Measurements from ENCODE around the gene TARS2. TPM values are rescaled to one million over a fixed set of nuclear protein-coding genes. Genes with fewer than 3 reads are reported as not detected.

Gene TARS2
- total and polyA plus RNA-seq, 2 experiments from 2014 or later, result 10.1 to 19.2 TPM

GRCh38 chr1:150511551-150511950, 24.3 kb downstream of the TARS2 start:
- Histone ChIP-seq H3K9me3 (ENCODE audit: low read depth) (no peaks in the 10 kb centered on the region), H3K4me2 (no peak overlapping the region), H3K27me3 (no peaks in the 10 kb centered on the region), H4K20me1 (ENCODE audit: insufficient read depth, poor library complexity, severe bottlenecking) (no peaks in the 10 kb centered on the region), H3K27ac (no peak overlapping the region), H3K36me3 (replicated peaks; ENCODE audit: insufficient read depth, low read depth) (no peaks in the 10 kb centered on the region), H3K9me2 (replicated peaks; ENCODE audit: insufficient read depth) (no peaks in the 10 kb centered on the region), H3K4me1 (ENCODE audit: insufficient read depth) (peaks cover 8% of the 10 kb centered on the region), H3K4me3 (no peak overlapping the region), H2AFZ (no peak overlapping the region), H3K79me2 (no peaks in the 10 kb centered on the region)
- 96% methylated on average over 12 of the region's 12 CpGs for WGBS (ENCODE audit: low lambda C conversion rate, missing lambda C conversion rate)
- TF ChIP-seq CTCF (IDR thresholded peaks at IDR 0.05; ENCODE audit: poor library complexity) (no peak), EZH2 (IDR thresholded peaks at IDR 0.05; ENCODE audit: borderline replicate concordance) (no peak), EZH2phosphoT487 (IDR thresholded peaks at IDR 0.05; ENCODE audit: low read depth, severe bottlenecking, unreplicated experiment) (no peak)
- no peak for DNase-seq (ENCODE audit: low spot score)

- WGBS (ENCODE audit: low lambda C conversion rate, missing lambda C conversion rate), result 94% methylated on average over 17 of the region's 17 CpGs
- TF ChIP-seq EZH2 (IDR thresholded peaks at IDR 0.05; ENCODE audit: borderline replicate concordance) (no peak), EZH2phosphoT487 (IDR thresholded peaks at IDR 0.05; ENCODE audit: low read depth, severe bottlenecking, unreplicated experiment) (no peak), CTCF (IDR thresholded peaks at IDR 0.05; ENCODE audit: poor library complexity) (no peak)
- no peak overlapping the region for H2AFZ ChIP-seq
- no peaks in the 10 kb centered on the region for H3K9me2 ChIP-seq (replicated peaks; ENCODE audit: insufficient read depth)
- DNase-seq (ENCODE audit: low spot score), result no peak
- H3K4me3 ChIP-seq, result no peak overlapping the region
- no peaks in the 10 kb centered on the region for H3K36me3 ChIP-seq (replicated peaks; ENCODE audit: insufficient read depth, low read depth)
- no peak overlapping the region for H3K4me2 ChIP-seq
- H4K20me1 ChIP-seq (ENCODE audit: insufficient read depth, poor library complexity, severe bottlenecking), result no peaks in the 10 kb centered on the region
- no peaks in the 10 kb centered on the region for H3K27me3 ChIP-seq
- no peaks in the 10 kb centered on the region for H3K79me2 ChIP-seq
- H3K9me3 ChIP-seq (ENCODE audit: low read depth), result no peaks in the 10 kb centered on the region
- H3K4me1 ChIP-seq (ENCODE audit: insufficient read depth), result peaks cover 11% of the 10 kb centered on the region
- H3K27ac ChIP-seq, result no peak overlapping the region
Observed at GRCh38 chr1:150511985-150512660, 24.9 kb downstream of the TARS2 start.

GRCh38 chr1:150512846-150513245, 25.6 kb downstream of the TARS2 start:
- H4K20me1 ChIP-seq (ENCODE audit: insufficient read depth, poor library complexity, severe bottlenecking), result no peaks in the 10 kb centered on the region
- no peak overlapping the region for H2AFZ ChIP-seq
- WGBS (ENCODE audit: low lambda C conversion rate, missing lambda C conversion rate), result 57% methylated on average over 2 of the region's 2 CpGs
- H3K36me3 ChIP-seq (replicated peaks; ENCODE audit: insufficient read depth, low read depth), result no peaks in the 10 kb centered on the region
- H3K4me1 ChIP-seq (ENCODE audit: insufficient read depth), result peaks cover 11% of the 10 kb centered on the region
- H3K27ac ChIP-seq, result no peak overlapping the region
- TF ChIP-seq CTCF (IDR thresholded peaks at IDR 0.05; ENCODE audit: poor library complexity) (no peak), EZH2 (IDR thresholded peaks at IDR 0.05; ENCODE audit: borderline replicate concordance) (no peak), EZH2phosphoT487 (IDR thresholded peaks at IDR 0.05; ENCODE audit: low read depth, severe bottlenecking, unreplicated experiment) (no peak)
- no peaks in the 10 kb centered on the region for H3K9me3 ChIP-seq (ENCODE audit: low read depth)
- H3K9me2 ChIP-seq (replicated peaks; ENCODE audit: insufficient read depth), result no peaks in the 10 kb centered on the region
- H3K27me3 ChIP-seq, result no peaks in the 10 kb centered on the region
- no peak for DNase-seq (ENCODE audit: low spot score)
- H3K4me2 ChIP-seq, result no peak overlapping the region
- H3K79me2 ChIP-seq, result no peaks in the 10 kb centered on the region
- no peak overlapping the region for H3K4me3 ChIP-seq
